H1 (cell line): Measurements from ENCODE around the gene FAM53A.

Source experiments
- BACH1 ChIP-seq: IDR thresholded peaks from 2 replicates; pipeline ENCODE4 v1.6.1; 2012; ENCODE audit warnings: low read length, improper control_type of control experiment
- CHD1 ChIP-seq: IDR thresholded peaks from 2 replicates; pipeline ENCODE4 v1.6.1; 2012; ENCODE audit warnings: low read depth, low read length, improper control_type of control experiment
- EP300 ChIP-seq, 2 experiments: IDR thresholded peaks; 1 replicate in 1 of 2; 2 replicates in 1 of 2; pipeline ENCODE4 v1.6.1; 2011 to 2012; ENCODE audit warnings: low read depth in 2 of 2, low read length in 2 of 2, mild to moderate bottlenecking in 2 of 2, borderline replicate concordance in 1 of 2, inconsistent platforms in 1 of 2, moderate library complexity in 1 of 2
- EZH2 ChIP-seq: fragments of 200-600 bp; sonication (generic); IDR thresholded peaks from 2 replicates; pipeline ENCODE4 v1.7.1; 2012; ENCODE audit warnings: low read depth, mild to moderate bottlenecking, moderate library complexity, low read length, inconsistent platforms; ENCODE audit not compliant: severe bottlenecking
- JUND ChIP-seq: IDR thresholded peaks from 2 replicates; pipeline ENCODE4 v1.6.1; 2011; ENCODE audit warnings: mild to moderate bottlenecking, improper control_type of control experiment, low read length
- MAFK ChIP-seq: IDR thresholded peaks from 2 replicates; pipeline ENCODE4 v1.6.1; 2012; ENCODE audit warnings: low read depth, mild to moderate bottlenecking, improper control_type of control experiment, low read length
- PHF8 ChIP-seq: fragments of 200-600 bp; sonication (generic); conservative IDR thresholded peaks from 2 replicates; pipeline ENCODE4 v1.7.1; 2012; ENCODE audit warnings: low read depth, mild to moderate bottlenecking, inconsistent platforms, low read length, moderate library complexity
- POLR2A ChIP-seq, 2 experiments: IDR thresholded peaks; 1 replicate in 1 of 2; 2 replicates in 1 of 2; pipeline ENCODE4 v1.6.1; 2011; ENCODE audit warnings: low read depth in 2 of 2, low read length in 2 of 2, mild to moderate bottlenecking in 2 of 2; ENCODE audit errors: control extremely low read depth in 1 of 2
- POLR2AphosphoS5 ChIP-seq: IDR thresholded peaks from 2 replicates; pipeline ENCODE4 v1.6.1; 2011; ENCODE audit warnings: low read depth, low read length
- SP1 ChIP-seq: IDR thresholded peaks from 2 replicates; pipeline ENCODE4 v1.6.1; 2011; ENCODE audit warnings: low read depth, low read length
- TCF12 ChIP-seq: IDR thresholded peaks from 2 replicates; pipeline ENCODE4 v1.6.1; 2011; ENCODE audit warnings: low read depth, mild to moderate bottlenecking, low read length
- ZNF274 ChIP-seq: IDR thresholded peaks from 2 replicates; pipeline ENCODE4 v1.7.0; 2012; ENCODE audit warnings: low read length, borderline replicate concordance; ENCODE audit errors: extremely low read depth
- TF ChIP-seq, protein P1 (sequence below), 3 experiments: IDR thresholded peaks; 1 replicate in 2 of 3; 2 replicates in 1 of 3; pipeline versions ENCODE4 v1.5.1 to v1.6.1; 2011; ENCODE audit warnings: low read length in 3 of 3, mild to moderate bottlenecking in 3 of 3, inconsistent platforms in 2 of 3, low read depth in 1 of 3, moderate library complexity in 1 of 3; ENCODE audit not compliant: insufficient read depth in 1 of 3; ENCODE audit errors: control extremely low read depth in 1 of 3

DNA sequence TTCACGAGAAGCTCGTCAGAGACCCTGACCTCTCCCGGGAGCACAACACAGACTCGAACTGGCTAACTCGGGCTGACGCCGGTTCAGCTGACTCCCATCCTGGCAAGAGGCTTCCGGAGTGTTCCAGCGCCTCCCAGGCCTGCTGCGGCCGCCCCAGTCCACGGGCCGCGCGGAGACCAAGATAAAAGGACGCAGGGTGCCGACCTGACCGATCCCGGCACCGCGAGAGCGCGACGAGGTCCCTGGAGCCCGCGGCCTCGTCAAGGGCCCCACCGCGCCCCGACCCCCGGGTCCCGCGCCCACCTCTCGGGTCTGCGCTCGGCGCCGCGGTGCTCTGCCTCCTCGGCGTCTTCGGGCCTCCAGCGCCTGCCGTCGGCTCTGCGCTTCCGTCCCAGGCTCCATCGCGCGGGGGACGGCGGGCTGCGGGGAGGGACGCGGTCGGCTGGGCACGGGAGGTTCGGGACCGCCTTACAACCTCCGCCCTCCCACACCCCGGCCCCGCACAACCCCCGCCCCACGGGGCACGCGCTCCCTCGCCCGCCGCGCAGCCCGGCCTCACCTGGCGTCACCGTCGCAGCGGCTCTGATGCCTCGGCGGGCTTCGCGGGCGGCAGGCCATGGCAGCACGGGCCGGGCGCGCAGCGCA is 27.6 kb upstream of the FAM53A start:
- TF ChIP-seq, protein P1, sequence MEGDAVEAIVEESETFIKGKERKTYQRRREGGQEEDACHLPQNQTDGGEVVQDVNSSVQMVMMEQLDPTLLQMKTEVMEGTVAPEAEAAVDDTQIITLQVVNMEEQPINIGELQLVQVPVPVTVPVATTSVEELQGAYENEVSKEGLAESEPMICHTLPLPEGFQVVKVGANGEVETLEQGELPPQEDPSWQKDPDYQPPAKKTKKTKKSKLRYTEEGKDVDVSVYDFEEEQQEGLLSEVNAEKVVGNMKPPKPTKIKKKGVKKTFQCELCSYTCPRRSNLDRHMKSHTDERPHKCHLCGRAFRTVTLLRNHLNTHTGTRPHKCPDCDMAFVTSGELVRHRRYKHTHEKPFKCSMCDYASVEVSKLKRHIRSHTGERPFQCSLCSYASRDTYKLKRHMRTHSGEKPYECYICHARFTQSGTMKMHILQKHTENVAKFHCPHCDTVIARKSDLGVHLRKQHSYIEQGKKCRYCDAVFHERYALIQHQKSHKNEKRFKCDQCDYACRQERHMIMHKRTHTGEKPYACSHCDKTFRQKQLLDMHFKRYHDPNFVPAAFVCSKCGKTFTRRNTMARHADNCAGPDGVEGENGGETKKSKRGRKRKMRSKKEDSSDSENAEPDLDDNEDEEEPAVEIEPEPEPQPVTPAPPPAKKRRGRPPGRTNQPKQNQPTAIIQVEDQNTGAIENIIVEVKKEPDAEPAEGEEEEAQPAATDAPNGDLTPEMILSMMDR (IDR thresholded peaks at IDR 0.05; ENCODE audit: control extremely low read depth in 1 of 3, insufficient read depth in 1 of 3, low read depth in 1 of 3, low read length in 3 of 3), result no peak
- TF ChIP-seq BACH1, result no peak
- no peak for TF ChIP-seq CHD1
- no peak for TF ChIP-seq MAFK
- no peak for TF ChIP-seq EP300 (IDR thresholded peaks at IDR 0.05; ENCODE audit: borderline replicate concordance in 1 of 2, low read depth in 2 of 2, low read length in 2 of 2)
- TF ChIP-seq PHF8, result no peak
- no peak for TF ChIP-seq TCF12
- TF ChIP-seq EZH2, result no peak
- no peak for TF ChIP-seq ZNF274
- TF ChIP-seq JUND, result no peak
- TF ChIP-seq POLR2AphosphoS5, result no peak
- TF ChIP-seq SP1, result no peak
- no peak for TF ChIP-seq POLR2A (IDR thresholded peaks at IDR 0.05; ENCODE audit: control extremely low read depth in 1 of 2, low read depth in 2 of 2, low read length in 2 of 2)
